Endothelial cell of umbilical vein (primary cell): Measurements from ENCODE around the gene RIC1. TPM values are rescaled to one million over a fixed set of nuclear protein-coding genes. Genes with fewer than 3 reads are reported as not detected.

Experiments used
- BruUV-seq: library from RNA; stranded (reverse); fragments of 400-500 nt; replicated peaks from 2 replicates; lab custom pipeline; 2021; lab: Mats Ljungman, UMichigan
- CTCF ChIA-PET: fragments of 300-600, 350-600 bp; sonication (Branson Sonifier 250); formaldehyde crosslinking; loops from one replicate; lab custom pipeline; 2021; ENCODE audit warnings: antibody characterized with exemption, inconsistent platforms; lab: Charles Lee
- POLR2A ChIA-PET: fragments of 300-600, 350-600 bp; sonication (Branson Sonifier 250); formaldehyde crosslinking; loops from one replicate; lab custom pipeline; 2021; ENCODE audit warnings: antibody characterized with exemption, inconsistent platforms; lab: Charles Lee
- DNase-seq: peaks from one replicate; pipeline ENCODE4 v3.0.0-alpha.2; 2011; ENCODE audit warnings: low read depth, low spot score
- FAIRE-seq: peaks from 2 replicates; lab custom pipeline; 2011; peaks lifted over from hg19 to GRCh38; lab: Jason Lieb, UNC
- H2AFZ ChIP-seq: 2 replicates; pipeline ENCODE4 v1.6.0; 2012; ENCODE audit warnings: low read depth, low read length, control low read depth, inconsistent platforms
- H3K27ac ChIP-seq: 2 replicates; pipeline ENCODE4 v1.5.1; 2011; ENCODE audit warnings: low read depth, mild to moderate bottlenecking, control low read depth, low read length, moderate library complexity; ENCODE audit not compliant: insufficient read depth
- H3K27me3 ChIP-seq, 2 experiments: 2 replicates each; pipeline versions ENCODE4 v1.6.0 to v1.6.1; 2011; ENCODE audit warnings: low read length in 2 of 2, mixed read lengths in 1 of 2; ENCODE audit not compliant: control insufficient read depth in 2 of 2, insufficient read depth in 2 of 2
- H3K36me3 ChIP-seq, 2 experiments: 2 replicates in 1 of 2; 3 replicates in 1 of 2; pipeline ENCODE4 v1.5.1; 2011; ENCODE audit warnings: low read length in 2 of 2, mild to moderate bottlenecking in 1 of 2, moderate library complexity in 1 of 2; ENCODE audit not compliant: control insufficient read depth in 2 of 2, insufficient read depth in 2 of 2; ENCODE audit errors: extremely low read depth in 1 of 2
- H3K4me1 ChIP-seq: 3 replicates; pipeline ENCODE4 v1.5.1; 2011; ENCODE audit warnings: mild to moderate bottlenecking, low read length; ENCODE audit not compliant: control insufficient read depth, insufficient read depth; ENCODE audit errors: extremely low read depth
- H3K4me2 ChIP-seq: 2 replicates; pipeline ENCODE4 v1.6.1; 2011; ENCODE audit warnings: low read length, control low read depth, mixed read lengths; ENCODE audit not compliant: insufficient read depth
- H3K4me3 ChIP-seq, 3 experiments: fragments of 200-600 bp in 1 of 3; sonication (generic), shearing (Covaris generic) in 1 of 3; replicated peaks in 1 of 3; 2 replicates each; pipeline ENCODE4 v1.5.1; 2011 to 2016; ENCODE audit warnings: control low read depth in 3 of 3, low read length in 3 of 3, mild to moderate bottlenecking in 2 of 3, inconsistent platforms in 1 of 3, low read depth in 1 of 3, moderate library complexity in 1 of 3; ENCODE audit not compliant: insufficient read depth in 1 of 3
- H3K79me2 ChIP-seq: 2 replicates; pipeline ENCODE4 v1.6.0; 2012; ENCODE audit warnings: low read length, inconsistent platforms; ENCODE audit not compliant: control insufficient read depth, insufficient read depth
- H3K9ac ChIP-seq: replicated peaks from 2 replicates; pipeline ENCODE3; 2011; ENCODE audit warnings: low read length, control low read depth; ENCODE audit not compliant: insufficient read depth; ENCODE audit errors: extremely low read depth
- H3K9me1 ChIP-seq: replicated peaks from 3 replicates; pipeline ENCODE4 v1.6.0; 2011; ENCODE audit warnings: mild to moderate bottlenecking, low read length; ENCODE audit not compliant: control insufficient read depth, insufficient read depth; ENCODE audit errors: extremely low read depth
- H3K9me3 ChIP-seq: replicated peaks from 2 replicates; pipeline ENCODE4 v1.5.1; 2012; ENCODE audit warnings: low read length, inconsistent platforms; ENCODE audit not compliant: control insufficient read depth, insufficient read depth
- H4K20me1 ChIP-seq: replicated peaks from 2 replicates; pipeline ENCODE3; 2011; ENCODE audit warnings: mild to moderate bottlenecking, low read length; ENCODE audit not compliant: control insufficient read depth, insufficient read depth; ENCODE audit errors: extremely low read depth
- CTCF ChIP-seq, 2 donors: IDR thresholded peaks; 1 replicate in 1 of 2; 2 replicates in 1 of 2; pipeline ENCODE4 v1.5.1; 2011; ENCODE audit warnings: low read length in 2 of 2, mild to moderate bottlenecking in 2 of 2, moderate library complexity in 2 of 2, control low read depth in 1 of 2, inconsistent platforms in 1 of 2, low read depth in 1 of 2; ENCODE audit not compliant: insufficient read depth in 1 of 2; ENCODE audit errors: extremely low read depth in 1 of 2
- EZH2 ChIP-seq: IDR thresholded peaks from 2 replicates; pipeline ENCODE4 v1.6.1; 2012; ENCODE audit warnings: borderline replicate concordance, low read depth, mild to moderate bottlenecking, moderate library complexity, low read length, inconsistent platforms; ENCODE audit not compliant: severe bottlenecking
- FOS ChIP-seq: IDR thresholded peaks from 2 replicates; pipeline ENCODE4 v1.6.1; 2011; ENCODE audit warnings: mild to moderate bottlenecking, low read length, moderate library complexity, borderline replicate concordance; ENCODE audit not compliant: insufficient read depth
- GATA2 ChIP-seq: IDR thresholded peaks from 2 replicates; pipeline ENCODE4 v1.7.0; 2011; ENCODE audit warnings: low read depth, mild to moderate bottlenecking, moderate library complexity, mixed read lengths, low read length; ENCODE audit not compliant: insufficient read length, insufficient read depth
- MAX ChIP-seq: IDR thresholded peaks from 2 replicates; pipeline ENCODE4 v1.6.1; 2011; ENCODE audit not compliant: insufficient read depth, insufficient read length
- MYC ChIP-seq: IDR thresholded peaks from one replicate; pipeline ENCODE4 v1.6.1; 2011; ENCODE audit warnings: mild to moderate bottlenecking, low read depth, low read length
- POLR2A ChIP-seq: IDR thresholded peaks from 2 replicates; pipeline ENCODE4 v1.6.1; 2012; ENCODE audit warnings: low read depth, mild to moderate bottlenecking, control low read depth, low read length
- POLR2AphosphoS5 ChIP-seq: IDR thresholded peaks from 2 replicates; pipeline ENCODE4 v1.6.1; 2012; ENCODE audit warnings: low read depth, mild to moderate bottlenecking, control low read depth, low read length, moderate library complexity; ENCODE audit not compliant: insufficient read depth
- dilution Hi-C: fragments of 300-500 bp; cut with MboI; formaldehyde crosslinking; loops from one replicate; pipeline ENCODE4 v1.15.0; 2019; ENCODE audit warnings: low sequenced_read_pairs; ENCODE audit not compliant: extremely low pct_ligation_motif_present
- intact Hi-C: fragments of 100-400 bp; cut with micrococcal nuclease; formaldehyde crosslinking; loops from one replicate; pipeline ENCODE4 v1.10.0; 2022
- polyA plus RNA-seq, 4 experiments: library from polyadenylated mRNA; depleted of rRNA in 3 of 4; stranded (reverse) in 3 of 4; unstranded in 1 of 4; fragments of >200 nt; gene quantifications; 2 replicates each; pipeline versions ENCODE4 v1.2.1 to v1.2.3, GENCODE V29; 2011 to 2012; ENCODE audit warnings: missing spikeins in 1 of 4
- total RNA-seq: library from RNA; stranded (reverse); gene quantifications from 2 replicates; pipeline ENCODE4 v1.2.3, GENCODE V29; 2021

Gene RIC1
- total and polyA plus RNA-seq, 2 donors (not counting 3 experiments of a cell fraction or from before 2014, with no cell fraction given): 14.0 to 23.5 TPM

- Histone ChIP-seq H3K9ac (no peak overlapping the region), H3K9me3 (no peaks in the 10 kb centered on the region), H3K79me2 (peaks cover 7% of the 10 kb centered on the region), H3K4me3 (no peak overlapping the region), H4K20me1 (no peaks in the 10 kb centered on the region), H3K36me3 (no peaks in the 10 kb centered on the region), H3K27ac (no peak overlapping the region), H3K9me1 (no peaks in the 10 kb centered on the region), H3K4me1 (peaks cover 13% of the 10 kb centered on the region), H2AFZ (no peak overlapping the region), H3K27me3 (no peaks in the 10 kb centered on the region), H3K4me2 (no peak overlapping the region)
- no TSS peak for BruUV-seq
- ChIA-PET POLR2A (no interaction called here), CTCF (no interaction called here)
- dilution Hi-C loops (no loop called here), intact Hi-C loops (no loop called here)
- FAIRE-seq (no peak), DNase-seq (no peak)
- no peak for TF ChIP-seq EZH2
- TF ChIP-seq FOS: no peak
- TF ChIP-seq MYC: no peak
- no peak for TF ChIP-seq CTCF (IDR thresholded peaks at IDR 0.05; ENCODE audit: extremely low read depth in 1 of 2, insufficient read depth in 1 of 2, low read depth in 1 of 2, low read length in 2 of 2)
- no peak for TF ChIP-seq POLR2AphosphoS5
- TF ChIP-seq POLR2A: no peak
- TF ChIP-seq MAX: no peak
- TF ChIP-seq GATA2: no peak
Measured at GRCh38 chr9:5690278-5690677, 61.4 kb downstream of the RIC1 start.
